Measurements from ENCODE around the gene ZNF106.

DNA sequence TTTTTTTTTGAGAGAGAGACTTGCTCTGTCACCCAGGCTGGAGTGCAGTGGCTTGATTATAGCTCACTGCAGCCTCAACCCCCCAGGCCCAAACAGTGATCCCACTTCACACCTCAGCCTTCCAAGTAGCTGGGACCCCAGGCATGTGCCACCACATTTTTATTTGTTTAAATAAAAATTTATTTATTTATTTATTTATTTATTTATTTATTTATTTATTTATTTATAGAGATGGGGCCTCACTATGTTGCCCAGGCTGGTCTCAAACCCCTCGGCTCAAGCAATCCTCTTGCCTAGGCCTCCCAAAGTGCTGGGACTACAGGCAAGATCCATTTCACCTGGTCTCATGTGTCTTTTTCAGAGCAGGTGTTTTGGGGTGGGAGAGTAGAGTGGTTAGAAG lies 116.1 kb downstream of the ZNF106 start:
- TF ChIP-seq EP300 (IDR thresholded peaks at IDR 0.05) (no peak), POLR2A (IDR thresholded peaks at IDR 0.05) (no peak), POLR2AphosphoS5 (IDR thresholded peaks at IDR 0.05) (no peak)
- TF ChIP-seq, protein P1, sequence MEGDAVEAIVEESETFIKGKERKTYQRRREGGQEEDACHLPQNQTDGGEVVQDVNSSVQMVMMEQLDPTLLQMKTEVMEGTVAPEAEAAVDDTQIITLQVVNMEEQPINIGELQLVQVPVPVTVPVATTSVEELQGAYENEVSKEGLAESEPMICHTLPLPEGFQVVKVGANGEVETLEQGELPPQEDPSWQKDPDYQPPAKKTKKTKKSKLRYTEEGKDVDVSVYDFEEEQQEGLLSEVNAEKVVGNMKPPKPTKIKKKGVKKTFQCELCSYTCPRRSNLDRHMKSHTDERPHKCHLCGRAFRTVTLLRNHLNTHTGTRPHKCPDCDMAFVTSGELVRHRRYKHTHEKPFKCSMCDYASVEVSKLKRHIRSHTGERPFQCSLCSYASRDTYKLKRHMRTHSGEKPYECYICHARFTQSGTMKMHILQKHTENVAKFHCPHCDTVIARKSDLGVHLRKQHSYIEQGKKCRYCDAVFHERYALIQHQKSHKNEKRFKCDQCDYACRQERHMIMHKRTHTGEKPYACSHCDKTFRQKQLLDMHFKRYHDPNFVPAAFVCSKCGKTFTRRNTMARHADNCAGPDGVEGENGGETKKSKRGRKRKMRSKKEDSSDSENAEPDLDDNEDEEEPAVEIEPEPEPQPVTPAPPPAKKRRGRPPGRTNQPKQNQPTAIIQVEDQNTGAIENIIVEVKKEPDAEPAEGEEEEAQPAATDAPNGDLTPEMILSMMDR (IDR thresholded peaks at IDR 0.05) = no peak

Data from upper lobe of left lung (tissue), 4 donors.